SIG-M5 treated with dmso at 0.1 percent for 504 hours (cell line): ENCODE measurements around the gene KRTAP20-3.

Source experiments
- DNase-seq: peaks from one replicate; lab custom pipeline; 2025; ENCODE audit not compliant: unreplicated experiment; lab: John Stamatoyannopoulos, UW

The KRTAP20-3 gene

GRCh38 chr21:30642564-30642963 lies at the start of gene KRTAP20-3:
KRTAP20-3 (plus strand) TSS chr21:30642864.
- no peak for DNase-seq

- DNase-seq: no peak
Observed at GRCh38 chr21:30598802-30599201, 43.9 kb upstream of the KRTAP20-3 start, which contains the start of gene KRTAP6-2. KRTAP6-2 (minus strand) TSS chr21:30598902; CDS start chr21:30598874, 28 bp downstream.

GRCh38 chr21:30600787-30601186 lies 41.9 kb upstream of the KRTAP20-3 start, which contains the start of gene KRTAP22-1:
KRTAP22-1 (plus strand) TSS chr21:30601087.
- DNase-seq: no peak

- no peak for DNase-seq
Observed at GRCh38 chr21:30605968-30606367, 36.7 kb upstream of the KRTAP20-3 start.

- DNase-seq: no peak
Observed at GRCh38 chr21:30612132-30612531, 30.5 kb upstream of the KRTAP20-3 start.

- DNase-seq: no peak
Observed at GRCh38 chr21:30613836-30614235, 28.8 kb upstream of the KRTAP20-3 start, which contains the start of gene KRTAP6-1. KRTAP6-1 (minus strand) TSS chr21:30613930; CDS start chr21:30613904, 26 bp downstream.

- no peak for DNase-seq
Observed at GRCh38 chr21:30615199-30615598, 27.5 kb upstream of the KRTAP20-3 start.

GRCh38 chr21:30616125-30616524 lies 26.5 kb upstream of the KRTAP20-3 start, which contains the start of gene KRTAP20-1:
KRTAP20-1 (plus strand) TSS chr21:30616425; CDS start chr21:30616455, 30 bp downstream.
- no peak for DNase-seq

GRCh38 chr21:30620080-30620479 lies 22.6 kb upstream of the KRTAP20-3 start:
- DNase-seq: no peak

- no peak for DNase-seq
Observed at GRCh38 chr21:30620522-30620921, 22.1 kb upstream of the KRTAP20-3 start, which contains the start of gene KRTAP20-4. KRTAP20-4 (plus strand) TSS chr21:30620627.

GRCh38 chr21:30623362-30623761 lies 19.3 kb upstream of the KRTAP20-3 start:
- DNase-seq: no peak

GRCh38 chr21:30625449-30626165 lies 17.1 kb upstream of the KRTAP20-3 start:
- no peak for DNase-seq

- DNase-seq: no peak
Observed at GRCh38 chr21:30628109-30628508, 14.6 kb upstream of the KRTAP20-3 start.

- DNase-seq: no peak
Observed at GRCh38 chr21:30629200-30629599, 13.5 kb upstream of the KRTAP20-3 start.

GRCh38 chr21:30634906-30635305 lies 7.8 kb upstream of the KRTAP20-3 start, which contains the start of gene KRTAP20-2:
KRTAP20-2 (plus strand) TSS chr21:30635206; CDS start chr21:30635264, 58 bp downstream.
- DNase-seq: no peak

GRCh38 chr21:30638686-30639085 lies 4.0 kb upstream of the KRTAP20-3 start:
- no peak for DNase-seq

GRCh38 chr21:30646904-30647414 lies 4.3 kb downstream of the KRTAP20-3 start:
- no peak for DNase-seq

GRCh38 chr21:30652891-30653290 lies 10.2 kb downstream of the KRTAP20-3 start:
- no peak for DNase-seq

- no peak for DNase-seq
Observed at GRCh38 chr21:30668776-30669175, 26.1 kb downstream of the KRTAP20-3 start.

- no peak for DNase-seq
Observed at GRCh38 chr21:30672985-30673650, 30.5 kb downstream of the KRTAP20-3 start.

GRCh38 chr21:30674312-30674711 lies 31.6 kb downstream of the KRTAP20-3 start:
- no peak for DNase-seq

- DNase-seq: no peak
Observed at GRCh38 chr21:30676737-30677136, 34.1 kb downstream of the KRTAP20-3 start.
